IMR-90 (cell line): Measurements from ENCODE around the gene NAGLU. TPM values are rescaled to one million over a fixed set of nuclear protein-coding genes. Genes with fewer than 3 reads are reported as not detected.

Source experiments
- ATAC-seq: fragments of 200-7000 bp; cut with Tn5 transposase; 2 replicates; pipeline ENCODE4 v1.9.1; 2020; ENCODE audit warnings: low read depth, mild to moderate bottlenecking, moderate library complexity
- BruUV-seq: library from RNA; stranded (reverse); fragments of 400-500 nt; replicated peaks from 2 replicates; lab custom pipeline; 2021; lab: Mats Ljungman, UMichigan
- CTCF ChIA-PET: fragments of 300-600 bp; formaldehyde crosslinking; extraction: SDS; loops from one replicate; lab custom pipeline; 2021; ENCODE audit warnings: antibody characterized with exemption; lab: Yijun Ruan, JAX
- POLR2A ChIA-PET: fragments of 300-600 bp; sonication (Branson Sonifier 250); formaldehyde crosslinking; loops from one replicate; lab custom pipeline; 2022; ENCODE audit warnings: antibody characterized with exemption; ENCODE audit not compliant: unreplicated experiment; lab: Charles Lee
- DNase-seq: peaks from one replicate; pipeline ENCODE4 v3.0.0; 2013
- H2AFZ ChIP-seq: replicated peaks from 2 replicates; pipeline ENCODE3; 2013; ENCODE audit warnings: low read length, mild to moderate bottlenecking; ENCODE audit not compliant: poor library complexity
- H2AK5ac ChIP-seq: 2 replicates; pipeline ENCODE4 v1.6.1; 2013; ENCODE audit warnings: low read depth, low read length, inconsistent platforms
- H2AK9ac ChIP-seq: replicated peaks from 2 replicates; pipeline ENCODE3; 2013; ENCODE audit warnings: mild to moderate bottlenecking, low read depth, low read length, moderate library complexity; ENCODE audit not compliant: poor library complexity
- H2BK120ac ChIP-seq: 2 replicates; pipeline ENCODE4 v1.6.1; 2013; ENCODE audit warnings: low read depth, low read length, inconsistent platforms
- H2BK15ac ChIP-seq: 3 replicates; pipeline ENCODE4 v1.6.1; 2013; ENCODE audit warnings: low read depth, low read length, inconsistent platforms
- H2BK20ac ChIP-seq: 2 replicates; pipeline ENCODE4 v1.6.1; 2013; ENCODE audit warnings: low read depth, mild to moderate bottlenecking, inconsistent platforms, low read length, moderate library complexity
- H2BK5ac ChIP-seq: 2 replicates; pipeline ENCODE4 v1.6.1; 2013; ENCODE audit warnings: mild to moderate bottlenecking, low read depth, low read length, inconsistent platforms; ENCODE audit not compliant: poor library complexity, severe bottlenecking
- H3K14ac ChIP-seq: replicated peaks from 2 replicates; pipeline ENCODE4 v1.6.1; 2013; ENCODE audit warnings: low read depth, low read length, inconsistent platforms
- H3K18ac ChIP-seq: 2 replicates; pipeline ENCODE4 v1.6.1; 2013; ENCODE audit warnings: low read depth, low read length, control low read depth
- H3K23ac ChIP-seq: 2 replicates; pipeline ENCODE4 v1.6.1; 2013; ENCODE audit warnings: low read depth, low read length, inconsistent platforms
- H3K27ac ChIP-seq: 2 replicates; pipeline ENCODE4 v1.5.1; 2013; ENCODE audit warnings: mild to moderate bottlenecking, control low read depth, low read length; ENCODE audit not compliant: insufficient read depth
- H3K27me3 ChIP-seq: 2 replicates; pipeline ENCODE4 v1.6.1; 2013; ENCODE audit warnings: low read length; ENCODE audit not compliant: control insufficient read depth, insufficient read depth
- H3K36me3 ChIP-seq: 2 replicates; pipeline ENCODE4 v1.6.1; 2013; ENCODE audit warnings: low read length, mixed read lengths; ENCODE audit not compliant: control insufficient read depth, insufficient read depth
- H3K4ac ChIP-seq: 2 replicates; pipeline ENCODE4 v1.6.1; 2013; ENCODE audit warnings: low read depth, low read length, inconsistent platforms
- H3K4me1 ChIP-seq: 2 replicates; pipeline ENCODE4 v1.6.1; 2013; ENCODE audit warnings: low read length, mixed read lengths; ENCODE audit not compliant: control insufficient read depth, insufficient read depth
- H3K4me2 ChIP-seq: 2 replicates; pipeline ENCODE4 v1.6.1; 2013; ENCODE audit warnings: low read depth, mild to moderate bottlenecking, control low read depth, low read length, moderate library complexity
- H3K4me3 ChIP-seq: 2 replicates; pipeline ENCODE4 v1.5.1; 2013; ENCODE audit warnings: low read depth, mild to moderate bottlenecking, control low read depth, low read length, moderate library complexity; ENCODE audit not compliant: insufficient read depth
- H3K56ac ChIP-seq: 2 replicates; pipeline ENCODE4 v1.6.1; 2013; ENCODE audit warnings: low read length, inconsistent platforms; ENCODE audit not compliant: insufficient read depth; ENCODE audit errors: extremely low read depth
- H3K79me1 ChIP-seq, 2 experiments: 2 replicates each; pipeline ENCODE4 v1.6.1; 2013; ENCODE audit warnings: low read length in 2 of 2, inconsistent platforms in 1 of 2, low read depth in 1 of 2
- H3K9ac ChIP-seq: 2 replicates; pipeline ENCODE4 v1.6.1; 2013; ENCODE audit warnings: low read depth, low read length, control low read depth
- H3K9me1 ChIP-seq: 2 replicates; pipeline ENCODE4 v1.6.1; 2013; ENCODE audit warnings: low read length, inconsistent platforms; ENCODE audit not compliant: insufficient read depth
- H3K9me3 ChIP-seq: 2 replicates; pipeline ENCODE4 v1.6.1; 2013; ENCODE audit warnings: low read length; ENCODE audit not compliant: control insufficient read depth, insufficient read depth
- H4K20me1 ChIP-seq: 2 replicates; pipeline ENCODE4 v1.6.1; 2013; ENCODE audit warnings: low read length, inconsistent platforms; ENCODE audit not compliant: insufficient read depth
- H4K5ac ChIP-seq: 2 replicates; pipeline ENCODE4 v1.6.1; 2013; ENCODE audit warnings: mild to moderate bottlenecking, low read depth, low read length, control low read depth
- H4K8ac ChIP-seq, 2 experiments: 2 replicates each; pipeline ENCODE4 v1.6.1; 2013; ENCODE audit warnings: low read depth in 2 of 2, low read length in 2 of 2, control low read depth in 1 of 2, inconsistent platforms in 1 of 2
- H4K91ac ChIP-seq: 2 replicates; pipeline ENCODE4 v1.6.1; 2013; ENCODE audit warnings: low read depth, low read length, inconsistent platforms; ENCODE audit not compliant: insufficient read depth
- CHD1 ChIP-seq: IDR thresholded peaks from 2 replicates; pipeline ENCODE4 v1.6.1; 2012; ENCODE audit warnings: low read depth, low read length, improper control_type of control experiment
- CTCF ChIP-seq: conservative IDR thresholded peaks from 2 replicates; pipeline ENCODE4 v1.5.1; 2012; ENCODE audit warnings: mild to moderate bottlenecking, low read depth, low read length, improper control_type of control experiment
- WGBS, 2 experiments: methylation state at CpG; one replicate each; pipeline versions ENCODE4 v1.1.5 to v1.1.7; 2013; ENCODE audit warnings: missing lambda C conversion rate in 2 of 2; ENCODE audit not compliant: insufficient read length in 1 of 2; ENCODE audit errors: extremely low coverage in 2 of 2; 5-methylcytosine and 5-hydroxymethylcytosine counted together
- dilution Hi-C: fragments of 300-500 bp; cut with HindIII; formaldehyde crosslinking; loops from one replicate; pipeline ENCODE4 v1.14.3; 2018; ENCODE audit warnings: low sequenced_read_pairs; ENCODE audit not compliant: unreplicated experiment
- in situ Hi-C: fragments of 300-500 bp; cut with MboI; formaldehyde crosslinking; loops from 3 replicates; pipeline ENCODE4 v1.14.3; 2019; ENCODE audit warnings: low sequenced_read_pairs, inconsistent platforms, mixed read lengths
- intact Hi-C: fragments of 100-400 bp; cut with micrococcal nuclease; formaldehyde crosslinking; loops from 2 replicates; pipeline ENCODE4 v1.10.0; 2022
- polyA plus RNA-seq, 3 experiments: library from polyadenylated mRNA; depleted of rRNA; stranded (reverse); fragments of >200 nt; gene quantifications; 2 replicates each; pipeline ENCODE4 v1.2.3, GENCODE V29; 2012; ENCODE audit warnings: low replicate concordance in 1 of 3
- total RNA-seq: library from RNA; depleted of rRNA; stranded (reverse); fragments of >200 nt; gene quantifications from 2 replicates; pipeline ENCODE4 v1.2.3, GENCODE V29; 2012

The NAGLU gene
- total and polyA plus RNA-seq, 2 of the 4 experiments (the other 2 are of a cell fraction): 6.5 to 29.2 TPM

GRCh38 chr17:42553866-42554249 lies 17.8 kb downstream of the NAGLU start:
- Histone ChIP-seq H3K4me3 (peak overlapping the region; percentile 95), H4K8ac (peak overlapping the region; percentile 94 to 98; a peak in 3 of 4 replicates), H3K4me1 (peaks cover 5% of the 10 kb centered on the region), H4K5ac (no peak overlapping the region), H3K23ac (0 out of 2 replicates have a peak overlapping the region, but pooled peaks have one; percentile 12), H4K20me1 (no peaks in the 10 kb centered on the region), H3K9ac (peak overlapping the region; percentile 98), H2BK5ac (peak overlapping the region; percentile 83), H2BK120ac (no peak overlapping the region), H2AK5ac (peak overlapping the region; percentile 93), H2BK20ac (no peak overlapping the region), H3K56ac (no peak overlapping the region), H2AK9ac (peak overlapping the region; percentile 90), H3K4me2 (peak overlapping the region; percentile 92), H3K9me1 (no peaks in the 10 kb centered on the region), H2AFZ (peak overlapping the region; percentile 90), H3K36me3 (peaks cover 4% of the 10 kb centered on the region; the same call in 1 of the 2 replicates), H2BK15ac (no peak overlapping the region), H3K4ac (peak overlapping the region; percentile 97), H4K91ac (peak overlapping the region; percentile 88; the same call in 1 of the 2 replicates), H3K18ac (no peak overlapping the region), H3K27ac (peak overlapping the region; percentile 98), H3K79me1 (peaks cover 11 to 49% of the 10 kb centered on the region in 2 experiments), H3K9me3 (no peaks in the 10 kb centered on the region), H3K14ac (peak overlapping the region; percentile 95; the same call in 1 of the 2 replicates), H3K27me3 (no peaks in the 10 kb centered on the region)
- TF ChIP-seq CHD1 (no peak), CTCF (0 out of 2 replicates have a peak, but pooled peaks have one; percentile 4)
- CTCF ChIA-PET: no interaction called here
- no TSS peak for BruUV-seq
- DNase-seq (no peak), ATAC-seq (no peak)
- WGBS, 2 experiments: 25% methylated on average over 4 of the region's 16 CpGs; no CpG with 5 or more reads in 1 of the 2 experiments
- intact Hi-C loops (no loop called here), dilution Hi-C loops (no loop called here), in situ Hi-C loops (no loop called here)
- POLR2A ChIA-PET: interaction anchor here (0.5 kb wide), 2 partner anchors 124 to 198 kb away, joined by 3 read pairs; no protein-coding TSS in a partner anchor
